Cardiac muscle cell (in vitro differentiated cells and primary cell): ENCODE data around the gene CSMD2. TPM values are rescaled to one million over a fixed set of nuclear protein-coding genes. Genes with fewer than 3 reads are reported as not detected.

Source experiments
- DNase-seq, 2 donors: peaks; one replicate each; pipeline versions ENCODE4 v3.0.0 to v3.0.0-alpha.2; 2010 to 2017; ENCODE audit warnings: low read depth in 1 of 2, low spot score in 1 of 2
- H3K27ac ChIP-seq: fragments of 200-600 bp; sonication (generic); 2 replicates; pipeline ENCODE4 v1.5.1; 2016
- H3K27me3 ChIP-seq: fragments of 200-600 bp; sonication (generic); 2 replicates; pipeline ENCODE4 v1.6.0; 2016; ENCODE audit warnings: control low read depth
- H3K36me3 ChIP-seq: fragments of 200-600 bp; sonication (generic); 2 replicates; pipeline ENCODE4 v1.5.1; 2016; ENCODE audit warnings: control low read depth
- H3K4me1 ChIP-seq: fragments of 200-600 bp; sonication (generic); 2 replicates; pipeline ENCODE4 v1.8.1; 2017; ENCODE audit warnings: low read depth, mild to moderate bottlenecking, mixed run types
- H3K4me3 ChIP-seq: fragments of 200-600 bp; sonication (generic); 2 replicates; pipeline ENCODE4 v1.5.1; 2016; ENCODE audit warnings: mild to moderate bottlenecking
- H3K9me3 ChIP-seq: fragments of 200-600 bp; sonication (generic); 2 replicates; pipeline ENCODE4 v1.5.1; 2017; ENCODE audit warnings: low read depth, mild to moderate bottlenecking, control low read depth
- CTCF ChIP-seq: IDR thresholded peaks from 2 replicates; pipeline ENCODE4 v1.5.1; 2012; ENCODE audit warnings: low read depth, mild to moderate bottlenecking, low read length
- polyA plus RNA-seq: library from polyadenylated mRNA; unstranded; fragments of >200 nt; fragmentation: Nextera tagmentation; extraction: Ambion mirVana; gene quantifications from 2 replicates; pipeline ENCODE4 v1.2.1, GENCODE V29; 2016
- total RNA-seq: library from RNA; depleted of rRNA; stranded (reverse); fragments of >200 nt; gene quantifications from 2 replicates; pipeline ENCODE4 v1.2.3, GENCODE V29; 2016

CSMD2 gene
- total and polyA plus RNA-seq, 2 experiments from 2014 or later = 0.24 TPM; not detected in 1

DNA sequence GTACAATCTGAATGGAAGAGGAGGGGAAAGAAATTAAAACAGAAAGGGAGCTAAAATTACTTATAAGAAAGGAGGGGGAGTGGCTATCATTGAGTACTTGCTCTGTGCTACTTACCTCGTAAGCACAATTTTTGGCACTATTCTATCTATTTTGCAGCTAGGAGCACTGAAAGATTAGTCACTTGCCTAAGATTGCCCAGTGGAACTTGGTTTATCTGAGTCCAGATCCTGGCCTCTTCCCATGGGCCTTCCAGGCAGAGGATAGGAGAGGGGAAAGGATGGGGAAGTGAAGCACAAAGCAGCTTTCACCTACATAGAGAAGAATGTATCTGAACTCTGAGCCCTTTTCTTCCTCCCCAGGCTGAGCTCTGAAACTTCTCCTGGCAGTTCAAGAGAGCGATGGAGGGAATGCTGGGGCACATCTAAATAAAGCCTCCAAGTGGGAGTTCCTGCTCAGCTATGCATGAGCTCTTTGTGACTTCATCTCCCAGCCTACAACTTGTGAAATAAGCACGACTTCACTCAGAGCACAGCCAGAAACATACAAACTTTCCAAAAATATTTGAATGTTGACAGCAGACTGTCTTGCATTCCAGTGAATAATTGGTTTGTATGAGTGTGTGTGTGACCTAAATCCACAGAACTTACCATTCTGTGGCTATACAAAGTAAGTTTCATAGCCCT, 271.7 kb downstream of the CSMD2 start:
- H3K27ac ChIP-seq = no peak overlapping the region
- no peaks in the 10 kb centered on the region for H3K27me3 ChIP-seq
- DNase-seq = peak; percentile 35 to 41
- H3K4me1 ChIP-seq = no peaks in the 10 kb centered on the region
- H3K9me3 ChIP-seq = no peaks in the 10 kb centered on the region
- no peaks in the 10 kb centered on the region for H3K36me3 ChIP-seq
- TF ChIP-seq CTCF = no peak
- H3K4me3 ChIP-seq = no peak overlapping the region

DNA sequence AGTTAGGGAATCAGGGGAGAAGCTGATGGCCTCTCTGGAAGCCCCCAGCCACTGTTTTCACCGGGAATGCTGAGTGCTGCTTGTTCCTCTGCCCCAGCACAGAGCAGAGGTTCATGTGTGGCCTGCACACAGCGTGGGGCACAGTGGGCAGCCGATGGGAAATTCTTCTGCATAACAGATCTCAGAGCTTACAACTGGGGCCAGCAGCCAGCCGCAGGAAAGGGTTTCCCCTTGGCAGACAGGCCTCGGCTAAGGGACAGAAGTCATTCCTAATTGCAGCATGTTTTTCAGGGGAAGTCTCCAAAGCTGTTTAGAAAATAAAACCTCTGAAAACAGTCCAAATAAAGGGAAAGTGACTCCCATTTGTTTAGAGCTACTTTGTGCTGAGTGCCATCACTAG, 278.5 kb downstream of the CSMD2 start:
- TF ChIP-seq CTCF = no peak
- Histone ChIP-seq H3K9me3 (no peaks in the 10 kb centered on the region), H3K27me3 (no peaks in the 10 kb centered on the region), H3K36me3 (no peaks in the 10 kb centered on the region), H3K27ac (no peak overlapping the region), H3K4me3 (no peak overlapping the region), H3K4me1 (no peaks in the 10 kb centered on the region)
- DNase-seq = no peak

DNA sequence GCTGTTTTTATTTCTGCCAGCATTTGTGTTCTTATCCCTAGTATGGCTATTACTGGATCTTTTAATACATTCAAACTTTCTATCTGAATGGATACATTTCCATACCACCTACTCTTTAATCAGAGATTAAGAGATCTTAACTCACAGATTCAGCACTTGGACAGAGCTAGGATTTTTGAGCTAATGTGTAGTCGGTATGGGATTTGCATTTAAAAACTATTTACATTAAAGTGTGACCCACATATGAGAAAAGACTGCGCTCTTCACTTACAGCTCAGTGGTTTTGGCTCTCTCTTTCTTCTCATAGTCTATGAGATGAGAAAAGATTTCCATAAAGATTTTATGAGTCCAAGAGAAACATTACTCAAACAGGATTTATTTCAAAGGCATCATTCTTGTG, 284.7 kb downstream of the CSMD2 start:
- DNase-seq = peak in 1 of 2 donors; percentile 40
- Histone ChIP-seq H3K4me1 (no peaks in the 10 kb centered on the region), H3K27ac (no peak overlapping the region), H3K9me3 (no peaks in the 10 kb centered on the region), H3K4me3 (no peak overlapping the region), H3K36me3 (no peaks in the 10 kb centered on the region), H3K27me3 (no peaks in the 10 kb centered on the region)
- no peak for TF ChIP-seq CTCF

- Histone ChIP-seq H3K4me1 (no peaks in the 10 kb centered on the region), H3K36me3 (no peaks in the 10 kb centered on the region), H3K27ac (no peak overlapping the region), H3K9me3 (no peaks in the 10 kb centered on the region), H3K27me3 (no peaks in the 10 kb centered on the region), H3K4me3 (no peak overlapping the region)
- DNase-seq = no peak
- TF ChIP-seq CTCF = no peak
Observed at GRCh38 chr1:33878392-33878791, 286.6 kb downstream of the CSMD2 start.

- DNase-seq = peak in 1 of 2 donors; percentile 15
- Histone ChIP-seq H3K4me3 (no peak overlapping the region), H3K9me3 (no peaks in the 10 kb centered on the region), H3K36me3 (no peaks in the 10 kb centered on the region), H3K27me3 (no peaks in the 10 kb centered on the region), H3K4me1 (no peaks in the 10 kb centered on the region), H3K27ac (no peak overlapping the region)
- TF ChIP-seq CTCF = no peak
Observed at GRCh38 chr1:33876970-33877650, 287.9 kb downstream of the CSMD2 start.
